Endothelial cell of umbilical vein (primary cell): ENCODE results near the gene PPM1J. TPM values are rescaled to one million over a fixed set of nuclear protein-coding genes. Genes with fewer than 3 reads are reported as not detected.

Source experiments
- BruUV-seq: library from RNA; stranded (reverse); fragments of 400-500 nt; replicated peaks from 2 replicates; lab custom pipeline; 2021; lab: Mats Ljungman, UMichigan
- CTCF ChIA-PET: fragments of 300-600, 350-600 bp; sonication (Branson Sonifier 250); formaldehyde crosslinking; loops from one replicate; lab custom pipeline; 2021; ENCODE audit warnings: antibody characterized with exemption, inconsistent platforms; lab: Charles Lee
- POLR2A ChIA-PET: fragments of 300-600, 350-600 bp; sonication (Branson Sonifier 250); formaldehyde crosslinking; loops from one replicate; lab custom pipeline; 2021; ENCODE audit warnings: antibody characterized with exemption, inconsistent platforms; lab: Charles Lee
- DNase-seq: peaks from one replicate; pipeline ENCODE4 v3.0.0-alpha.2; 2011; ENCODE audit warnings: low read depth, low spot score
- FAIRE-seq: peaks from 2 replicates; lab custom pipeline; 2011; peaks lifted over from hg19 to GRCh38; lab: Jason Lieb, UNC
- H2AFZ ChIP-seq: 2 replicates; pipeline ENCODE4 v1.6.0; 2012; ENCODE audit warnings: low read depth, low read length, control low read depth, inconsistent platforms
- H3K27ac ChIP-seq: 2 replicates; pipeline ENCODE4 v1.5.1; 2011; ENCODE audit warnings: low read depth, mild to moderate bottlenecking, control low read depth, low read length, moderate library complexity; ENCODE audit not compliant: insufficient read depth
- H3K27me3 ChIP-seq, 2 experiments: 2 replicates each; pipeline versions ENCODE4 v1.6.0 to v1.6.1; 2011; ENCODE audit warnings: low read length in 2 of 2, mixed read lengths in 1 of 2; ENCODE audit not compliant: control insufficient read depth in 2 of 2, insufficient read depth in 2 of 2
- H3K36me3 ChIP-seq, 2 experiments: 2 replicates in 1 of 2; 3 replicates in 1 of 2; pipeline ENCODE4 v1.5.1; 2011; ENCODE audit warnings: low read length in 2 of 2, mild to moderate bottlenecking in 1 of 2, moderate library complexity in 1 of 2; ENCODE audit not compliant: control insufficient read depth in 2 of 2, insufficient read depth in 2 of 2; ENCODE audit errors: extremely low read depth in 1 of 2
- H3K4me1 ChIP-seq: 3 replicates; pipeline ENCODE4 v1.5.1; 2011; ENCODE audit warnings: mild to moderate bottlenecking, low read length; ENCODE audit not compliant: control insufficient read depth, insufficient read depth; ENCODE audit errors: extremely low read depth
- H3K4me2 ChIP-seq: 2 replicates; pipeline ENCODE4 v1.6.1; 2011; ENCODE audit warnings: low read length, control low read depth, mixed read lengths; ENCODE audit not compliant: insufficient read depth
- H3K4me3 ChIP-seq, 3 experiments: fragments of 200-600 bp in 1 of 3; sonication (generic), shearing (Covaris generic) in 1 of 3; replicated peaks in 1 of 3; 2 replicates each; pipeline ENCODE4 v1.5.1; 2011 to 2016; ENCODE audit warnings: control low read depth in 3 of 3, low read length in 3 of 3, mild to moderate bottlenecking in 2 of 3, inconsistent platforms in 1 of 3, low read depth in 1 of 3, moderate library complexity in 1 of 3; ENCODE audit not compliant: insufficient read depth in 1 of 3
- H3K79me2 ChIP-seq: 2 replicates; pipeline ENCODE4 v1.6.0; 2012; ENCODE audit warnings: low read length, inconsistent platforms; ENCODE audit not compliant: control insufficient read depth, insufficient read depth
- H3K9ac ChIP-seq: replicated peaks from 2 replicates; pipeline ENCODE3; 2011; ENCODE audit warnings: low read length, control low read depth; ENCODE audit not compliant: insufficient read depth; ENCODE audit errors: extremely low read depth
- H3K9me1 ChIP-seq: replicated peaks from 3 replicates; pipeline ENCODE4 v1.6.0; 2011; ENCODE audit warnings: mild to moderate bottlenecking, low read length; ENCODE audit not compliant: control insufficient read depth, insufficient read depth; ENCODE audit errors: extremely low read depth
- H3K9me3 ChIP-seq: replicated peaks from 2 replicates; pipeline ENCODE4 v1.5.1; 2012; ENCODE audit warnings: low read length, inconsistent platforms; ENCODE audit not compliant: control insufficient read depth, insufficient read depth
- H4K20me1 ChIP-seq: replicated peaks from 2 replicates; pipeline ENCODE3; 2011; ENCODE audit warnings: mild to moderate bottlenecking, low read length; ENCODE audit not compliant: control insufficient read depth, insufficient read depth; ENCODE audit errors: extremely low read depth
- FOS ChIP-seq: IDR thresholded peaks from 2 replicates; pipeline ENCODE4 v1.6.1; 2011; ENCODE audit warnings: mild to moderate bottlenecking, low read length, moderate library complexity, borderline replicate concordance; ENCODE audit not compliant: insufficient read depth
- GATA2 ChIP-seq: IDR thresholded peaks from 2 replicates; pipeline ENCODE4 v1.7.0; 2011; ENCODE audit warnings: low read depth, mild to moderate bottlenecking, moderate library complexity, mixed read lengths, low read length; ENCODE audit not compliant: insufficient read length, insufficient read depth
- POLR2A ChIP-seq: IDR thresholded peaks from 2 replicates; pipeline ENCODE4 v1.6.1; 2012; ENCODE audit warnings: low read depth, mild to moderate bottlenecking, control low read depth, low read length
- POLR2AphosphoS5 ChIP-seq: IDR thresholded peaks from 2 replicates; pipeline ENCODE4 v1.6.1; 2012; ENCODE audit warnings: low read depth, mild to moderate bottlenecking, control low read depth, low read length, moderate library complexity; ENCODE audit not compliant: insufficient read depth
- dilution Hi-C: fragments of 300-500 bp; cut with MboI; formaldehyde crosslinking; loops from one replicate; pipeline ENCODE4 v1.15.0; 2019; ENCODE audit warnings: low sequenced_read_pairs; ENCODE audit not compliant: extremely low pct_ligation_motif_present
- intact Hi-C: fragments of 100-400 bp; cut with micrococcal nuclease; formaldehyde crosslinking; loops from one replicate; pipeline ENCODE4 v1.10.0; 2022
- polyA plus RNA-seq, 4 experiments: library from polyadenylated mRNA; depleted of rRNA in 3 of 4; stranded (reverse) in 3 of 4; unstranded in 1 of 4; fragments of >200 nt; gene quantifications; 2 replicates each; pipeline versions ENCODE4 v1.2.1 to v1.2.3, GENCODE V29; 2011 to 2012; ENCODE audit warnings: missing spikeins in 1 of 4
- total RNA-seq: library from RNA; stranded (reverse); gene quantifications from 2 replicates; pipeline ENCODE4 v1.2.3, GENCODE V29; 2021

PPM1J gene
- total and polyA plus RNA-seq, 2 donors (not counting 3 experiments of a cell fraction or from before 2014, with no cell fraction given), result 1.7 to 3.1 TPM

DNA sequence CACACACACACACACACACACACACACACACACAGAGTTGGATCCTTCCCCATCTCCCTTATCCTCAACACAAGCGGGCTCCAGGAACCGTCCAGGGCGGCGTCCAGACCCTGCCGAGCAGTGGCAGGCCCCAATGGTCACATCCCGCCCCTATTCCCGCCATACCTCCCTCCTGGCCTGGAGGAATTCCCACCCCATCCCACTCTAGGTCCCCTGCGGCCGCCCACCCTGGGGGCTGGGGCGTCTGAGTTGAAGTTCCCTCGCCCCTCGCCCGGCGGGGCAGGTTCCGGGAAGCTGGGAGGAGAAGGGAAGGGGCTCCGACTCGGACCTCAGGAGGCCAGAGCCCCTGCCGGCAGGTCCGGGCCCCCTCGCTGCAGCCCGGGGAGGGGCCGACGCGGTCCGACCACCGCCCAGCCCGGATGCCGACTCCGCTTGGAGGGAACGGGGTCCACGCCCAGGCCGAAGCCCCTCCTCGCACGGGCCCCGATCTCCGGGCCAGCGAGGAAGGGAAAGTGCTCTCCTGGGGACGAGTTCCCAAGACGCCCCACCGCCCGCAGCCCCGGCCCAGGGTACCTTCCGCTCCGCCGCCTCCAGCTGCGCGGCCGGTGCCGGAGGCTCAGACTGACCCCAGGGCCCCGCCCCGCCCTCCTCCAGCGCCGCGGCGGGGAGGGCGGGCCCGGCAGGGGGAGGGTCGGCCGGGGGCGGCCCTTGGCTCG lies 8.5 kb downstream of the PPM1J start, which contains the start of gene RHOC:
Gene RHOC, minus strand, starts transcription at position 623 of the 716 bp plus-strand sequence. CDS start 3,328 bp downstream, outside the sequence.
- peak within 1 kb of the TSS; percentile 88 for H3K27ac ChIP-seq
- no peaks in the 10 kb centered on the region for H3K9me3 ChIP-seq
- peak within 1 kb of the TSS; percentile 68 for H2AFZ ChIP-seq
- intact Hi-C loops, result loop anchor here (1.0 to 5.0 kb wide), 7 partner anchors 9 to 1051 kb away; partner anchors contain the start of genes PHTF1 and PPM1J
- peaks cover 48% of the 10 kb centered on the region for H3K79me2 ChIP-seq
- H3K36me3 ChIP-seq, result peaks cover 6 to 8% of the 10 kb centered on the region in 2 experiments
- ChIA-PET CTCF (interaction anchor here (1.3 to 3.6 kb wide), 4 partner anchors 9 to 408 kb away, joined by 3 to 37 read pairs (median 20); partner anchors contain the start of genes MOV10 and PPM1J), POLR2A (interaction anchor here (1.0 kb wide), 1 partner anchor 312 kb away, joined by 4 read pairs; no protein-coding TSS in a partner anchor)
- H3K9ac ChIP-seq, result peak within 1 kb of the TSS; percentile 96
- H3K9me1 ChIP-seq, result no peaks in the 10 kb centered on the region
- peak within 1 kb of the TSS; percentile 83 for H3K4me2 ChIP-seq
- TF ChIP-seq POLR2AphosphoS5 (peak; percentile 89), GATA2 (no peak), POLR2A (peak; percentile 83), FOS (no peak)
- peaks cover 45% of the 10 kb centered on the region for H3K4me1 ChIP-seq
- FAIRE-seq, result no peak
- H3K4me3 ChIP-seq, result peak within 1 kb of the TSS; percentile 81 to 90 (median 89)
- no peaks in the 10 kb centered on the region for H4K20me1 ChIP-seq
- no peaks in the 10 kb centered on the region for H3K27me3 ChIP-seq
- DNase-seq, result no peak
- BruUV-seq, result no TSS peak
- dilution Hi-C loops, result no loop called here
